NCI-H524 treated with DMSO at 0.1 percent for 48 hours (cell line): ENCODE results near the gene NLRX1.
"Not testable (repeated sequence)": the region's sequence is repeated elsewhere in the genome, so short reads cannot be mapped to it uniquely, and the experiment has no call there.

Source experiments
- DNase-seq: peaks from one replicate; lab custom pipeline; 2025; lab: John Stamatoyannopoulos, UW

The NLRX1 gene

GRCh38 chr11:119185981-119186634, 17.6 kb downstream of the NLRX1 start:
- DNase-seq = no peak

GRCh38 chr11:119187123-119187892, 18.8 kb downstream of the NLRX1 start:
- no peak for DNase-seq

DNA sequence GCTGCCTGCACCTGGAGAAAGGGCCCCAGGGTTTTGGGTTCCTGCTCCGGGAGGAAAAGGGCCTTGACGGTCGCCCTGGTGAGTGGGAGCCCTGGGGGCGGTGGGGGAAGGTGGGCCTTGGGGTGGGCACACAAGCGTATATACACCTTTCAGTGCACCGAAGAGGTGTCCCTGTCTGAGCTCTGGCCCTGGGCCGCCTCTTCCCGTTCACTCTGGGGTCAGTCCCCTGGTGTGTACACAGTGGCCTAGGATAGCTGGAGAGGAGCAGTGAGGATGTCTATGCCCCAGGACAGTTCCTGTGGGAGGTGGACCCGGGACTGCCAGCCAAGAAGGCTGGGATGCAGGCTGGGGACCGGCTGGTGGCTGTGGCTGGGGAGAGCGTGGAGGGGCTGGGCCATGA, 19.5 kb downstream of the NLRX1 start:
- DNase-seq = no peak

GRCh38 chr11:119188887-119189286, 20.4 kb downstream of the NLRX1 start:
- no peak for DNase-seq

- no peak for DNase-seq
These were observed 20.9 kb downstream of the NLRX1 start for GRCh38 chr11:119189393-119189792.

GRCh38 chr11:119190531-119190930, 22.0 kb downstream of the NLRX1 start:
- no peak for DNase-seq

DNA sequence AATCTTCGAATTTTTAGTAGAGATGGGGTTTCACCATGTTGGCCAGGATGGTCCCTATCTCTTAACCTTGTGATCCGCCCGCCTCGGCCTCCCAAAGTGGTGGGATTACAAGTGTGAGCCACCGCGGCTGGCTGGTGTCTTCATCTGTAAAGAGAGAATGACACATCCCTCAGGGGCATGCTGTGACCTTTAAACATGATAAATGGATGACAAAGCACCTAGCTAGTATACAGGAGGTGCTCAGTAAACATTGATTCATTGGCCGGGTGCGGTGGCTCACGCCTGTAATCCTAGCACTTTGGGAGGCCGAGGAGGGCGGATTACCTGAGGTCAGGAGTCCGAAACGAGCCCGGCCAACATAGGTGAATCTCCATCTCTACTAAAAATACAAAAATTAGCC, 22.7 kb downstream of the NLRX1 start:
- not testable (repeated sequence) for DNase-seq

DNA sequence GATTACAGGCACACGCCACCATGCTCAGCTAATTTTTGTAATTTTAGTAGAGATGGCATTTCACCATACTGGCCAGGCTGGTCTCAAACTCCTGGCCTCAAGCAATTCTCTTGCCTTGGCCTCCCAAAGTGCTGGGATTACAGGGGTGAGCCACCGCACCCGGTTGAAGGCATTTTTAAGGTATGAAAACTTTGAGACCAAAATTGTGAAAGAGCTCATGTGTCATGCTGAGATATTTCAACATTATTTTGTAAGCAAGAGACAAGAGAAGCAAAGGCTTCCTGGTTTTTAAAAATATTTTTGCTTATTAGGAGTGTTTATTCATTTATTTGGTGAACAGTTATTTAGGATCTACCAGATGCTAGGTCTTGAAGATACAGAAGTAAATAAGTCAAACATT, 23.6 kb downstream of the NLRX1 start:
- no peak for DNase-seq

- DNase-seq = no peak
These were observed 24.5 kb downstream of the NLRX1 start for GRCh38 chr11:119193001-119193400.

GRCh38 chr11:119193626-119194025, 25.1 kb downstream of the NLRX1 start:
- DNase-seq = no peak

- DNase-seq = no peak
These were observed 26.4 kb downstream of the NLRX1 start for GRCh38 chr11:119194811-119195440.

- no peak for DNase-seq
These were observed 27.2 kb downstream of the NLRX1 start for GRCh38 chr11:119195680-119196079.

DNA sequence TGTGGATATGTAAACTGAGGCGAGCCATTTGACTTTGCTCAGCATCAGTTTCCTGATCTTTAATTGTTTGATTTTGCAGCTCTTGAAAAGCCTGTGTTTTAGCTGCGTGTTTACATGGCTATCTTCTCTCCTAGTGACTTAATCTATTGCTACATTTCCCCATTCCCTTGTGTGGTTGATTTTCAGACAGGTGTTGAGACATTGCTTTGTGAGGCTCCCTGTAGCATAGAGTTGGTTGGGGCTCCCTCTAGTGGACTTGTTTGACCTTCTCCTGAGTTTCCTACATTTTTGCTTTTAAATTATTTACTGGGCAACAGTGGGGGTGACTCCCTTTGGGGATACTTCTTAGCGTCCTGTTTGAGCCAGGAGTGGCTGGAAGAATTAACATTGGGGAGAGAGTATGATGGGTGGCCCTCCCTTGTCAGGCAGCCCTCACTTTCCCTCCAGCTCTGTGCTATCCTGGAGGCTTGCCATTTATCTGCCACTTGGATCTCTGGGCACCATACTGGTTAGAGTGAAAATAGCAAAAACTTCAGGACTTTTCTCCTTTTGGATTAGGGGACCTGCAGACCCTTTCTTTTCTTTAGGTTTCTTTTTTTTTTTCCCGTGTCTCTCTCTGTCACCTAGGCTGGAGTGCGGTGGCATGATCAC, 28.4 kb downstream of the NLRX1 start:
- DNase-seq = peak; percentile 30

GRCh38 chr11:119198925-119199324, 30.4 kb downstream of the NLRX1 start:
- no peak for DNase-seq

GRCh38 chr11:119201236-119201635, 32.7 kb downstream of the NLRX1 start:
- DNase-seq = not testable (repeated sequence)

- no peak for DNase-seq
These were observed 34.0 kb downstream of the NLRX1 start for GRCh38 chr11:119202554-119202953.

GRCh38 chr11:119204066-119204465, 35.5 kb downstream of the NLRX1 start:
- DNase-seq = no peak

GRCh38 chr11:119205080-119205479, 36.6 kb downstream of the NLRX1 start:
- DNase-seq = no peak

GRCh38 chr11:119205574-119206510, 37.3 kb downstream of the NLRX1 start, which contains the start of gene CBL:
TSS of gene CBL (plus strand) at chr11:119206339. CDS start at chr11:119206418, 79 bp downstream.
- DNase-seq = peak; percentile 50

DNA sequence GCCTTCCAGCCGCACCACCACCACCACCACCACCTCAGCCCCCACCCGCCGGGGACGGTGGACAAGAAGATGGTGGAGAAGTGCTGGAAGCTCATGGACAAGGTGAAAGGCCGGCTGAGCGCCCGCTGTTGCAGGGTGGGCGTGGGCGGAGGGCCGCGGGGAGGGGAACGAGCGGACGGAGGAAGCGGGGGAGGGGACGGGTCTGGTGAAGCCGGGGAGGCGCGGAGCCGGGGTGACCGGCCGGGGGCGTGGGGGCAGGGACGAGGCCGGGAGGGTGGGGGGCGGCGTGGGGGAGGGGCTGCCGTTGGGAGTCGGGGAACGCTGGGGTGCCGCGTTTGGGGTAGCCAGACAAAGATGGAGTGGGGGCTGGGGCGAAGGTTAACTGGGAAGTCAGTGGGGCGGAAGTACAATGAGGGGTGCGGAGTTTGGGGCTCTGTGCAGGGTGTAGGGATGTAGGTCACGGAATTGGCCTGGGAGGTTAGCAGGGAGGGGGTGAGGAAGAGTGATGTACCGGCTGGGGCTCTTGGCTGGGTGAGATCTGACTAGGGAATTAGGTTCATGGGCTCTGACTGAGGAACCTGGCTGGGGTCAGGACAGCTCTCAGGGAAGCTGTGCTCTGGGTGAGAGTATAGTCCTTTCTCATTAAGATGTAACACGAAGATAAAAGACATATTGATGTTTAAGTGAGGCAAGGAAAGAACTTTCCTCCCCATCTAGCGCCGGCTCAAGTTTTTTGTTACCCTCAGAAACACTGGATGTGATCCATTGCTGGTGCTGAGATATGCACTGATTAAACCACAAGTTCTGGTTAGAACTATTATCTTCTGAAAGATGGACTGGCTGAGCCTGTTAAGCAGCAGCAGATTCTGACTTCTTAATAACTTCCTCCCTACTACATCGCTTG, 38.2 kb downstream of the NLRX1 start:
- DNase-seq = no peak
